Stimulated activated CD8-positive, alpha-beta memory T cell treated with anti-CD3 and anti-CD28 coated beads, Interleukin-15, amount 100 ng/mL, for 48 hours (primary cell): ENCODE results near the gene BMP7.

ENCODE experiments used
- DNase-seq, 2 donors: peaks; one replicate each; pipeline ENCODE4 v3.0.0-alpha.2; 2020; ENCODE audit warnings: low read depth in 2 of 2

Gene BMP7

DNA sequence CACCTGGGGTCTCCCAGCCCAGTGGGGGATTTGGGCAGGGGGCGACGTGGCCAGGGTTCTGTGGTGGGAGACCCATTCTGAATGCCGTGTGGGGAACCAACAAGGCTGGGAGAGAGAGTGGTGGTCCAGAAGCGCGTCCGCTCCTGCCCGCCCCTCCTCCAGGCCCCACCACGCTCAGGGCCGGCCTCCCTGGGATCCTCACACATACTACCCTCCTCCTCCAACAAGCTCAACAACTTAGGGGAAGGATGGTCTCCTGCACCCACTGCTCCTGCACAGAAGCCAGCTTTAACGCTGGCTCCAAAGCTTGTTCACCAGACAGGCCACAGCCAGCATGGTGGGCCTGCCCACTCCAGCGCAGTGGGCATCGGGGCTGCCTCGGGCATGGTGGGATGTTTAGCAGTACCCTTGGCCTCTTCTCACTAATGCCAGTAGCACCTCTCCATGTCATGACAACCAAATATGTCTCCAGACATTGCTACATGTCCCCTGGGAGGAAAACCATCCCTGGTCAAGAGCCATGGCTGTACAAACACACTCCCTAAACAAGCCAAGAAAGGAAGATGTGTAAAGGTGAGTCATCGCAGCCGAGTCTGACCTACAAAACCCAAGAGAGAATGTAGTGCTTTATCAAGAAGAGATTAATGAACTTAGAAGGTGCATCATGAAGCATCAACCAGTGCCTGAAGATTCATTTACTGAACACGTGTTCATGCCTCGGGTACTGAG lies 75.7 kb downstream of the BMP7 start:
- DNase-seq, result no peak

DNA sequence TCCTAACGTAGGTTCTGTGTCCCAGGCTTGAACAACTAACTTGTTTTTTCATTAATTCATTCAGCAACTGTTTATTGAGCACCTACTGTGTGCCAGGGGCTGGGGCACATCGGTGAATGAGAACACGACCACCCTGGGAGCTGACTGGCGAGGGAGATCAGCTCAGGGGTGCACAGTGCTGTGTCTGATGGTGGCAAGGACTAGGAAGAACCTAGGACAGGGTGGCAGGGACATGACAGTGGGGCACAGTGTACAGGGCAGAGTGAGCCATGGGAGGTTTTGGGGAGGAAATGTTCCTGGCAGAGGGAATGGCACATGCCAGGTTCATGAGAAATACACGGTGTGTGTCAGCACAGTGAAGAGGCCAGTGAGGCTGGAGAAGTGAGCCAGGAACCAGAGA lies 76.7 kb downstream of the BMP7 start:
- no peak for DNase-seq

DNA sequence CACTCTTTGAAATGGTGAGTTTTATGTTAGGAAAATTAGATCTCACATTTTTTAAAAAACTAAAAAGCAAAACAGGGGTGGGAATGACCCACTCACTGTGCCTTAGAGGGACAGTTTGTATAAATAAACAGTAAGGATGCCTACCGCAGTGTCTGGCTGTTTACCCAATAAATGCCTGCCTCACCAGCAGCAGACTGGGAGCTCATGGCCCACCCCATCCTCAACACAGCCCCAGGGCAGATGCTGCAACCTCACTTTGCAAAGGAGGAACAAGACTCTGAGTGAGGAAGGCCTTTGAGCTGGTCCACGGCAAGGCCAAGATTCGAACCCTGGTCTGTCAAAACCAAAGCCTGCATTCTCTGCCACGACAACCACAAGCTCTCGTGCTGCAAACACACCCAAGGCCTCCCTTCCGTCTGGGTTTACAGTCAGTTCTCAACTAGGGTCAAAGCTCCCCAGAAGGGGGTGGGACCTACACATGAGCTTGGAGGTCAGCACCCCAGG lies 77.8 kb downstream of the BMP7 start:
- no peak for DNase-seq

DNA sequence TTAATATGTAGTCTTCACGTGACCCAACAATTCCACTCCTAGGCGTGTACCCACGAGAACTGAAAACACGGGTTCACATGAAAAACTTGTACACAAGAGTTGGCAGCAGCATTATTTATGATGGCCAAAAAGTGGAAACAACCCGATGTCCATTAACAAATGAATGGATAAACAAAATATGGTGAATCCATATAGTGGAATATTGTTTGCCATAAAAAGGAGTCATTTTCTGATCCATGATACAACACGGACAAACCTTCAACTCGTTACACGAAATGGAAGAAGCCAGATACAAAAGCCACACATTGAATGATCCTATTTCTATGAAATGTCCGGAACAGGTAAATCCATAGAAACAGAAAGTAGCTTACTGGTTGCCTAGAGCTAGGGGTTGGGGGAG lies 78.4 kb downstream of the BMP7 start:
- no peak for DNase-seq

DNA sequence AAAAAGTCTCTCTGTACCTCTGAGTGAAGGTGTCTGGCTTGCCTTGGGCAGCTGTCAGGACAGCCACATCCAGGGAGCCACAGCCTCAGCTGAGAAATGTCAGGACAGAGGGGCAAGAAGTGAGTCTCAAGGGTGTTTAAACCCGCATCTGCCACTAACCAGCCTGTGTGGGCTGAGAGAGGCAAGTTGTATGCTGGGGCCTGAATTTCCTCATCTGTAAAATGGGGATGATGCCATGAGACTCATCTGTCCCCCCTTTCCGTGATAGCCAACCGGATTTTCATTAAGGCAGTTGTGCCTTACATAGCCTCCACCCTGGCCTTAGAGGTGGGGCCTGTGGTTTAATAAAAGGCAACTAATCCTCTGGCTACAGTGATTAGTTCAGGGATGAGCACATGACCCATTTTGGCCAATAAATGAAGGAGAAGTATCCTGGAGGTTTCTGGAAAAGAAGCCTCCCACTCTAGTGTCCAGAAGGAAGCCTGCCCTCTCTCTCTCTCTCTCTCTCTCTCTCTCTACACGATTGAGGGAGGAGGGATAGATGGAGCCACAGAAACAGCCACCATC lies 79.3 kb downstream of the BMP7 start:
- DNase-seq, result no peak

DNA sequence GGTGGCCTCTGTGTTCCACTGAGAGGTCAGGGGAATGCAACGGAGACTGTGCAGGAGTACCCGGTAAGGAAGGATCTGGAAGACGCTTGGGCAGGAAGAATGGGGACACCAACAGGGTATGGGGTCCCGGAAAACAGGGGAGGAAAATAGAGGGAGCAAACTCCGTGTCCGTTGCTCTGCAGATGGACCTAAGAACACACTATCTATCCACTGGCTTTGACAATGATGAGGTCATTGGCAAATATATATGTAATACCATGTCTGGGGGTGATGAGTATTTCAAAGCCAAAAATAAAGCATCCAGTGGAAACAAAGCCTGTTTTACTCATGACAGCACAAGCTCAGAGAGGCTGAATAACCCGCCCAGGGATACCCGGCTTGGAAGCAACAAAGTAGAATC lies 80.2 kb downstream of the BMP7 start:
- no peak for DNase-seq

DNA sequence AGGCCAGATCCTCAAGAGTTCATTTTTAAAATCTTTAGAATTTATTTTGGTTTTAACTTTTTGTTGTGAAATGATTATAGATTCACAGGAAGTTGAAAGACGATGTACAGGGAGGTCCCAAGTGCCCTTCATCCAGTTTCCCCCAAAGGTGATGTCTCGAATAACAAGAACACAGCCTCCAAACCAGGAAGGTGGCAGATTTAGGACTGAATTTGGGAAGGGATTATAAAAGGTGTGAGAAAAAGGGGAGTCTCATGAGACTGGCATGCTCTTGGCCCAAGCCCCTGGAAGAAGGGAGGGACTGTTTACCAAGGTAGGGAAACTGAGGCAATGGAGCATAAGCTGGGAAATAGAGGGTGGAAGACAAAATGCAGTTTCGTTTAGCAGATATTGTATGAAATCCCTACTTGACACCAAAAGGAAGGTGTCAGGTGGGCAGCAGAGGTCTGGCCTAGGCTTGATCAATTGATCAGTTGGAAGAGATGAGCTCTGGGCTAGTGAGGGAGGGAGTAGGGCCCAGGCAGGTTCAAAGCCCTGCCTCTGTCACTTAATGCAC lies 81.2 kb downstream of the BMP7 start:
- DNase-seq, result no peak

DNA sequence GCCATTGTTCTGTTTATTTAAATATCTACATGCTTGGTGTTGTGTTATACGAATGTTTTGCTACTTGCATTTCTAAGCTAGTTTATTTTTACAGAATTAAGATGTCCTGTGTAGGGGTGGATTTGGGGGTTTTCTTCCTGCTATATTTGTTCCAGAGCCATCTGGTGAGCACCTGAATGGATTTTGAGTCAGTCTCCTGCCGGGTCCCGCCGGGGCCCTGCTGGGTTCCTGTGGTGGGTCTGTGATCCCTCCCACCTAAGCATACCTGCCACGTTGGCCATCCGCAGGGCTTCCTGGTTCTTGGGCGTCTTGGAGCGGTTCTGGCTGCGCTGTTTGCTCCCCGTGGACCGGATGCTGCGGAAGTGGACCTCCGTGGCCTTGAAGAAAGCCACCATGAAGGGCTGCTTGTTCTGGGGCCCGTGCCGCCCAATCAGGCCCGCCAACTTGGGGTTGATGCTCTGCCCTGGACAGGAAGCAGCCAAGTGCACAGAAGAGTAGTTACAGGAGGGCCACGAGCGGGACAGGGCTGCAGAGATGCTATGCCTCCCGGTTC lies 82.9 kb downstream of the BMP7 start:
- DNase-seq, result no peak

DNA sequence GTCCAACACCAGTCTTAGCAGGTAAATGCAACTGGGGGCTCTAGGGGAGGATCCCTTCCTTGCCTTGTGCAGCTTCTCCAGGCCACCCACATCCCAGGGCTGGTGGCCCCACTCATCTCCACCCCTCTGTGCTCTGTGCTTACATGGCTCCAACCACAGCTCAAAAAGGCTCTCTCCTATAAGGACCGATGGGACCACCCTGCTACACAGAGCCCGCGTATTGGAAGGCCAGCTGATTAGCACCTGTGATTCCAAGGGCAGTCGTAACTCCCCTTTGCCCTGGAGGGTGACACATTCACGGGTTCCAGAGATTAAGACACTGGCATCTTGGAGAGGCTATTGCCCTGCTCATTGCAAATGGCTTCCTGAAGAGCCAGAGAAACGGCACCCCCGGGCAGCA lies 84.8 kb downstream of the BMP7 start:
- DNase-seq, result no peak

DNA sequence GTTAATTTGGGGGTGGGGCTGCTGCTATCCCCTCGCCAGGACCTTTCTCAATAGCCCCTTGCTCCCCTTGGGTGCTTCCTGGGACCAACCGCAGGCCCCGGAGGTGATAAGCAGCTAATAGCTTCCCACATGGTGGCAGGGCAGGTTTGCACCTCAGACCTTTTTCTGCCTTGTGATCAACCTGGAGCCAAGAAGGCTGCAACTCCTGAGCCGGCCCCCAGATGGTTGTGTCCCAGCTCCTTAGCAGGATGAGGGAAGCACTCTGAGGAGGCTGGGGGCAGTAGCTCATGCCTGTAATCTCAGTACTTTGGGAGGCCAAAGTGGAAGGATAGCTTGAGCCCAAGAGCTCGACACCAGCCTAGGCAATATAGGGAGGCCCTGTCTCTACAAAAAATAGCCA lies 85.5 kb downstream of the BMP7 start:
- DNase-seq, result no peak

DNA sequence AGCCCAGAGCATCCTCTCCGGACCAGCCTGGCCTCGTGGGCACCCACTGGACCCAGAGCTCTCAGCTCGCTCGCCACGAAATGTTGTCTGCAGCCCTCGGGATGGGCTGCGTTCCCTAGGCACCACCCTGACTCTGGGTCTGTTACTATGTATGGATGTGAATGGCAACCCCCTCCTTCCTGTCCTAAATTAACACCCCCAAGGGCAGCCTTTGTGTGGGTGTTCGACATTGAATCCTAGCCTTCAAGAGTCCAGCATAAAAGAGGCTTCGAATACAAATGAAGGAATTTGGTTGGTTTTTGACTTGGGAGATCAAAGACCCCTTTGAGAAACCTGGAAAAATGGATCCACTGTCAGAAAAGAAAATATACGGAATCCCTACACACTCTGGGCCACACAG lies 86.1 kb downstream of the BMP7 start:
- DNase-seq, result no peak

DNA sequence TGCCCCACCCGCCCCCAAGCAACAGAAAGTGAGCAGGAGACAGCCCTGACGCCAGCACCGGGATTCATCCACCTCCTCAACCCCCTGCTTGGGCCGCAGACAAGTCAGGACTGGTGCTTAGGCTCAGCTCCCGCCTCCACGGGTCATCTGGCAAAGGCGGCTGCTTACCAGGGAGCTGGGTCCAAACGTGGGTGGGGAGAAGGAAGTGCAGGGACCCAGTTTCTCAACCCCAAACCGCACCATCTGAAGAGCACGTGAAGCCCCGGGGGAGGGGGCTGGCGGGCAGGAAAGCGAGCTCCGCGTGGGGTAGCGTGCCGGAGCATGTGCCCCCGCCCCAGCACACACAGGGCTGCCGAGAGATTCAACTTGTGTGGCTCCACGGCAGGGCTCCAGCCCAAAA lies 87.2 kb downstream of the BMP7 start:
- DNase-seq, result no peak

DNA sequence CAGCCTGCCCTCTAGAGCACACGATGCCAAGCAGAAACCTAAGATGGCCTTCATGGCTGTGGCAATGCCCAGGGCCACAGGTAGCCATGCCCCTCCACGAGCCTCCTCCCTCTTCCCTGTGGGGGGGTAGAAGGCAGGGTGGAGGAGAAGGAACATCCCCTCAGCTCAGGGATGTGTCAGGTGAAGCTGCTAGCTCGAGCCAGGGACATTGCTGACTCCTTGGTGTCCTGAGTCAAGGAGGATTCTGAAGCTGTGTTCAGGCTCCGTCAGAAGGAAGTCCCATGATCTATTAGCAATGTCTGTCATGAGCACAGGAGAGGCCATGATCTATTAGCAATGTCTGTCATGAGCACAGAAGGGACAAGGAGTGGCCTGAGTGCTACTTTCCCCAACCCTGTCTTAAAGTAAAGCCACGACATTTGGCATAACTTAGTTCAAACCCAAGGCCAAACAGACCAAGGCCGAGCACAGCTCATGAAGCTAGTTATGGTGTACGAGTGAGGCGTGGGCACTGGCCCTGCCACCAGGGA lies 87.8 kb downstream of the BMP7 start:
- DNase-seq, result no peak

DNA sequence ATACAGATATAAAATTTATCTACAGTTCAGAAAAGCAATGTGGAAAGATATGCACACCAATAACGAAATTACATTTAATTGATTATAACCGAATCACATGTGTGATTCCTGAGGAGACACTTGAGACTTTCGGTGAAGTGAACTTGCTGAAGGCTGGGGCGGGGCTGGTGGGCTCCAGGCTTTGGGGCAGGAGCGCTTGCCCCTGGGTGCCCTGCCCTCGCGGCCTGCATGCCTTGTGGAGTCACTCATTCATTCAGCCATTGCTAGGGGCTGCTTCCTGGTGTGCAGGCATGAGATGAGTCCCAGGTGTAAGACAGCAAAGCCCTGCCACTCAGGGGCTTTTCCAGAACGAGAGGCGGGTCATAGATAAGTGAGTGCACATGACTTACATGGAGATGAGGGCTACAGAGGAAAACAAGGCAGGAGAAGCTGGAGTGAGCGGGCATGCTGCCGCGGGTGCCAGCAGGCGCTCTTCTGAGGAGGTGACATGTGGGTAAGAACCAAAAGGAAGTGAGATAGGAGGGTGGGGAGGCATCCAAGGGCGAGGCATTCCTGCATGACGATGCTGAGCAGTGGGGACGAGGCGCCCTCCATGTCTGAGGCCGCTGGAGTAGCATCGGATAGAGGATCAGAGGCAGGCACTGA lies 88.7 kb downstream of the BMP7 start:
- DNase-seq, result no peak

DNA sequence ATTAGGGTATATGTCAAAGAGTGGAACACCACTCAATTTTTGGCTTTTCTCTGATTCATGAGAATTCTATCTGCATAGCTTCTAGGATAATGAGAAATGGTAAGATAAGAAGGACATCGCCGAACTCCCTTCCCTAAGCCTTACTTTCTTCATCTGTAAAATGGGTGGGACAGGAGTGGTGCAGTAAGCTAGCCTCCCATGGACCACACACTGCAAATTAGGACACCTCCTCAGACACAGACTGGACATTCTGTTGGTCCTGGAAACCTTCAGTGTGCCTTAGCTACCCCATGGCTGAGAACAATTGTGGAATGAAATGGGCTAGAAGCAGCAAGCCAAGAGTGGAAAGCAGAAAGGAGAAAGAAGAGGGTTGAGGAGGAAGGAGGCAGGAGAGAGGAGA lies 89.6 kb downstream of the BMP7 start:
- DNase-seq, result no peak

DNA sequence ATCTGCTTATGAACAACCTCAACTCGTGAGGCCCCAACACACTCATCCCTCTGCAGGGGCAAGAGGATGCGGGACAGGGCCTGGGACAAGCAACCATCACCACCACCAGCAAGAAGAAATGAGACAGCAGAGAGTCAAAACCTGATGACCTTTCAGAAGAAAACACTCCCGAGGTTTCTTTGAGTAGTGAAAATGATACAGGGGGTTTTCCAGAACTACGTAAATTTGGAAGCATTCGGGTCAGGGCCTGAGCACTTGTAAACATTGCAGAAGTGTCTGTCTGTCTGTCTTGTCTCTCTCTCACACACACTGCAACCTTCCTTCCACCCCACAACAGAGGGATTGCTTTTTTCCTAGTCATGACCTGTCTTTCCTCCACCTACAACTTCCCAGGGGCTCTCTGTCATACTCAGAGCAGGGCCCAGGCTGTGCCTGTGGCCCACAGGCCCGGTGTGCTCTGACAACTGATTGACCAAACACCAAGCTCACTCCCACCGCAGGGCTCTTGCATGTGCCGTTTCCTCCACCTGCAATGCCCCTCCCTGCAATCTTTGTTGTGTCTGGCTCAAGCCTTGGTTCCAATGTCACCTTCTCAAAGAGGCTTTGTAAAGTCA lies 90.9 kb downstream of the BMP7 start:
- DNase-seq, result no peak

DNA sequence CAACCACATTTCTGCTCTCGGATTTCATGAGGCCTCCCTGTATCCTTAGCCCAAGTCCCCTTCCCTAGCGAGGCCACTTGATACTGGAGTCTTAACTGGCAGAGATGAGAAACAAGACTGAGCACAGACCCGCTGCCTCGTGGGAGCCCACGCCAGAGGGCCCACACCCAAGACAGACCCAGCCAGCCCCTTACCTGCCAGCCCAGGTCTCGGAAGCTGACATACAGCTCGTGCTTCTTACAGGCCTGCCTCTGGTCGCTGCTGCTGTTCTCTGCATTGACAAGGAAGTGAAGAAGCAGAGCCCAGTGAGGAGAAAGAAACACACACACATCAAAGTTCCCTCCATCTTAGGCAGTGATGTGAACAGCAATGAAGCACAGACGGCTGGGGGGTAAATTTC lies 91.7 kb downstream of the BMP7 start:
- DNase-seq, result no peak

DNA sequence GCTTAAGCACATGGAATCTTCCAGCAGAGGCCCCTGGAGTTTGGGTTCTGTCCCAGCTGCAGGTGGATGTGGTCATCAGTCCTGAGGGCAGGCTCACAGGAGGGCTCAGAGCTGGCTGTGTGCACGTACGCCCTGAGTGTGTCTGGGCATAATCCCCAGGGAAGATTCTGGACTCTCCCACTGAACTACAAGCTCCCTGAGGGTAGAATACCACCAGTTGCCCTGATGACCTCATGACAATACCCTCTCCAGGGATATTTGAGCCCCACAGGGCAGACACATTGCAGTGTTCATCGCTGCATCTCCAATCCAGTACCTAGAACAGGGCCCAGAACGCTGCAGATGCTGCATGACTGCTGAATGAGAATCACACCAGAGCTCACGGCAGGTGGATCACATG lies 92.5 kb downstream of the BMP7 start:
- no peak for DNase-seq

DNA sequence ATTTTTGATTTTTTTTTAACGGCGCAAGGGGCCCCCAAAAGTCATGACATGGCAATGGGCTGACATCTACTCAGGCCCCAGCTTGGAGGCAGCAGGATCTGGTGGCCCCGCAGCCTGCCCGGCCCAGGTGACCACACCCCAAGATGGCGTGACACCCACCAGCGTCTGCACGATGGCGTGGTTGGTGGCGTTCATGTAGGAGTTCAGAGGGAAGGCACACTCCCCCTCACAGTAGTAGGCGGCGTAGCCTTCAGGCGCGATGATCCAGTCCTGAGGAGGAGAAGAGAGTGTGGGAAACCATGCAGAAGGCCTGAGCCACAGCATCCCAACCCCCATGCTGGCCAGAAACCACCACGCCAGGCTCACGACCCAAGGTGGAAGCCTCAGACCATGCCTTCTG lies 93.4 kb downstream of the BMP7 start:
- DNase-seq, result no peak

DNA sequence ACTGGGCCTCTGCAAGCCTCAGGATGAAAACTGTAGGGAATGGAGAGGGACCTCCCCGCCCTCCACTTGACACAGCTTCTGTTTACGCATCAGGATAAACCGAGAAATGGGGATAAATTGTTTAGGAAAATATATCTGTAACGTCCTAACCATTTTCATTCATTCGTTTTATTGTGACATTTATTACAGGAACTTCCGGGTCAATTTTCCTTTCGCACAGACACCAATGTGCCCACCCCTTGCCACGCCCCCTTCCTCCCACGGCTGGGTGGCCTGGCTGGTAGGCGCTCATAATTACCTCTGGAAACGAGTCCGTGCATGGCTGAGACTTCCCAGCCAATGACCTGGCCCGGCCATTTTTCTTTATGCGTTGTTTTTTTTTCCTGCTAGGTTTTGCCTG lies 96.1 kb downstream of the BMP7 start:
- DNase-seq, result no peak

DNA sequence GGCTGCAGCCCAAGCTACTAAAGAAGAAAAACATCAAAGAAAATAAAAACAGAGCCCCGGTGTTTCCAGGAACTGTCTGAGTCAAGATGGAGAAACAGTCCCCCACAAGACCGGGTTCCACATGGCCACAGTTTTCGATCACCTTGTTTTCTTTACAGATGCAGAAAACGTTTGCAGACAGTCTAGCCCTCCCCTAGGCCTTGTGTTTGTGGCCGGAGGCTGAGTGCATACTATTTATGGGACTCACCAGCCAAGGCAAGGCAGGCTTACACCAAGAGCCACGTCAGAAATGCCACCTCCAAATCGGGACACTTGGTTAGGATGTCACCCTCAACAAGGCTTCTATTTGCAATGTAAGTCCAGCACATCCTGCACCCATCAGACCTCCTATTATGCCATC lies 97.3 kb downstream of the BMP7 start:
- no peak for DNase-seq
